Measurements from ENCODE around the gene DCTN4.
A peak's percentile ranks its signal among the peaks of the same experiment; 100 is the strongest.
"Not testable (repeated sequence)": the region's sequence is repeated elsewhere in the genome, so short reads cannot be mapped to it uniquely, and the experiment has no call there.

The DCTN4 gene

DNA sequence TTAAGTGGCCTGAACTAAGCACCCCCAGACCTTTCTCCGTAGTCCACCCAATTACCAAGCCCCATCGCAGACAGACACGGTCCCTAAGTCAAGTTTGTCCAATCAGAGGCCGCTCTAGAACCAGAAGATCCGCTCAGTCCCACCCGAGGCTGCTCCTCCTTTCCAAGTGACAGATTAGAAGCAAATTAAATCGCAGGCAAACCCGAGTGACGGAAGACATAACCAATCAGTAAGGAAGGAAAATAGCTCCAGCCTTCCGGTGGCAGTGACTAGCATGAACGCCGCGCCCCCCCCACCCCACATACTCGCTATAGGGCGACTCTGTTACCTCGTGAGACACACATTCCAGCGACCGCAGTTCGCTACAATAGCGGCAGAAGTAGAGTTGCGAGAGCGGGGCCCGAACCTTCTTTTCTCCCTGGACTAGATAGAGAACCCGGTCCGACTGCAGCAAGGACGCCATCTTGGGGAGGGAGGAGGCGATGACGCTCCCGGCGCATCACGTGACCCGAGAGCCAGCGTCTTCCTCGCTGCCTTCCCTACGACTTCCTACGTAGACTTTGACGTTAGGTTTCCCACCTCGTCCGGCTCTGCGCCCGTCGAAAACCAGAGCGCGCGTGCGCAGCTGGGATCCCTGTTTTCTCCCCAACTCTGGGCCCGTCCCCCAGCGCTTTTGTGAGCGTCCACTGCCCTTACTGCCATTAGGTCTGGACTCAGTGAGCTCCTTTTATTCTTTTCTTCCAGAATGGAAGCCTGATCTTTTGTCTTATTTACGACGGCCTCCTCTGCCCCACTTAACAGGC lies at the start of gene DCTN4:
TSS of gene DCTN4 (minus strand) at position 487 of the 803 bp plus-strand sequence. CDS start at position 463, 24 bp downstream.
- peak; percentile 97 for DNase-seq (ENCODE audit: insufficient read length, low spot score)
- FAIRE-seq, result peak; percentile 81

DNA sequence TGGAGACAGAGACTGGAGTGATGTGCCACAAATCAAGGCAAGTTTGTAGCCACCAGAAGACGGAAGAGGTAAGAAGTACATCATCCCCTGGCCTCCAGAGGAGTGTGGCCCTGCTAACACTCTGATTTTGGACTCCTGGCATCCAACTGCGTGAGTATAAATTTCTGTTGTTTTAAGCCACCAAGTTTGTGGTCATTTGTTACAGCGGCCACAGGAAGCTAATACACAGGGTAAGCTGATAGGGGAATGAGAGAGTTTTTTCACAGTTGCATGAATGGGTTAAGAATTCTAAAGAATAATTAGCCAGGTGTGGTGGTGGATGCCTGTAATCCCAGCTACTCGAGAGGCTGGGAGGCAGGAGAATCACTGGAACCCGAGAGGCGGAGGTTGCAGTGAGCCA lies 45.6 kb upstream of the DCTN4 start:
- FAIRE-seq, result no peak
- no peak for DNase-seq (ENCODE audit: insufficient read length, low spot score)

- DNase-seq (ENCODE audit: insufficient read length, low spot score) (peak; percentile 64), FAIRE-seq (peak; percentile 67)
Observed at GRCh38 chr5:150801117-150801927, 42.5 kb upstream of the DCTN4 start.

DNA sequence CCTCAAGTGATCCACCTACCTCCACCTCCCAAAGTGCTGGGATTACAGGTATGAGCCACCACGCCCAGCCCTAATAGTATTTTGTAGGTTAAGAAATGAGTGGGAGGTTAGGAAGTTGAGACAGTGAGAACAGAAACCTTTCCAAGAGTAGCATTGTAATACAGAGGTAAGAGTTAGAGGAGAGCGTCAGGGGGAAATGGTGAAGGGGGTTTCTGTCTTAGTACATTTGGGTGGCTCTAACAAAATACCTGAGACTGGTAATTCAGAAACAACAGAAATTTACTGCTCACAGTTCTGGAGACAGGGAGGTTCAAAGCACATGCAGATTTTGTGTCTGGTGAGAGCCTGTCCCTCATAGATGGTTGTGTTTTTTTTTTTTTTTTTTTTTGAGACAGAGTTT lies 38.6 kb upstream of the DCTN4 start:
- DNase-seq (ENCODE audit: insufficient read length, low spot score) (no peak), FAIRE-seq (no peak)

DNA sequence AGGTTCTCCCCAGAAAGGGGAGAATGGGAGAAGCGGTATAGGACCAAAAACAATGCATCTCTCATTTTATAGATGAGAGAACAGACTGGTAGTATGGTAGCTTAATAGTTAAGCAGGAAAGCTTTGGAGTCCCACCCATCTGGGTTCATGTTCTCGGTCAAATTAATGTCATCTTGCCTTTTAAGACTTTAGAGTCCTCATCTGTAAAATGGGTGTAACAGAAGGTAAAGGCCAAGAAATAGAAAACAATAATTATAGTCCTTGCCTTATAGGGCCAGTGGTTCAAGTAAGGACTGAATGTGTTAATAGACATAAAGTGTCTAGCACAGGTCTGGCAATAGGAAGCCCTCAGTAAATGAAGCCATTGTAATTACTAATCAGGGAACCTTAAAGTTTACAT lies 36.1 kb upstream of the DCTN4 start:
- no peak for DNase-seq (ENCODE audit: insufficient read length, low spot score)
- FAIRE-seq, result no peak

- DNase-seq (ENCODE audit: insufficient read length, low spot score); FAIRE-seq: not testable (repeated sequence)
Observed at GRCh38 chr5:150793423-150793888, 34.6 kb upstream of the DCTN4 start.

- FAIRE-seq (no peak), DNase-seq (ENCODE audit: insufficient read length, low spot score) (no peak)
Observed at GRCh38 chr5:150791536-150791935, 32.7 kb upstream of the DCTN4 start.

- peak; percentile 85 for FAIRE-seq
- DNase-seq (ENCODE audit: insufficient read length, low spot score), result peak; percentile 82
Observed at GRCh38 chr5:150789943-150790611, 31.3 kb upstream of the DCTN4 start.

DNA sequence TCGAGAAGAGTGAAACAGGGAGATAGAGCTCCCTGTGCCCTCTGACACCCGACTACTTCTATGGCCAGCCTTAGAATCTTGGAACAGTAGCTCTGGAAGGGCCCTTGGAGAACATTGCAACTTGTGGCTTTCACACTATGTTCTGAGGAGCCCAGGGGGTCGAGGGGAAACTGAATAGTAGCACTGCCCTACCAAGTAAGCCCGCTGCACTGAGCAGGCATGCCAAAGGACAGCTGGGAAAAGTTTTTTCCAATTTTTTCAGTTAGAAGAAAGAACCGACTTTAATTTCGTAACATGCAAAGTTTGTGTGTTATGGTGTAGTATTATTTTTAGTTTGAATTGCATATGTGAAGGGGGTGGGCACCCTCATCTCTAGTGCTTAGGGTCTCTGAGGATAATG lies 30.6 kb upstream of the DCTN4 start:
- DNase-seq (ENCODE audit: insufficient read length, low spot score) (no peak), FAIRE-seq (no peak)

DNA sequence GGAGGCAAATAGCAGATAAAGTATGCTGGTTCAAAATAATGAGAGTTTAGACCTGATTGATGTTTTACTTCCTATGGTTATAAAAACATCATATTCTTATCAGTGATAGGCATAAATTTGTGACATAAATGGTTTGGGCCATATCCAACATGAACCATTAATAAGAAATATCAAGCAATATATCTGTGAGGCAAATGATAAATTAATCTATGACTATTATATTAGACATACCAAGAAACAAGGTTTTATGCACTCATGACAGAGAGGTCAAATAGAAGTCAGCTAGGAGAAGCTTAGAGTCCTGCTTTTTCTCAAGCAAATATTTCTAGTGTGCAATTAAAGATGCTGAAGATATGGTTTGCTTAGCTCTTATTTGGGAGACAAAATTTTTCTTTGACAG lies 30.2 kb upstream of the DCTN4 start:
- no peak for DNase-seq (ENCODE audit: insufficient read length, low spot score)

DNA sequence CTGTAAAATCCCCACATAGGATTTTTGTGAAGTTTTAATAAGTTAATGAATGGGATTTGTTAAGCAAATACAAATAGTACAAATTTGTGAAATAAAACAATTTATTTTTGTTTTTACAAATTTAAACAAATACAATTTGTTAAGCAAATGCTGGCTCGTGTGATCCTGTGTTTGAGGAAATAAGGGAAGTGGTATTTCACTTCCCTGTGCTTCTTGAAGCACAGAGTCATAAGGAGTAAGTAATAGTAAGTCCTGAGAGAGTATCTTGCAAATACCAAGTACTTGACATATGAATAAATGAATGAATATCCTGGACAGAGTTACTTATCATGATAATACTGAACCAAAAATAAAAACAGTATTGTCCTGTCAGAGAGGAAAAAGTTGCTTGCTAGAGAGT lies 28.8 kb upstream of the DCTN4 start:
- DNase-seq (ENCODE audit: insufficient read length, low spot score) (no peak), FAIRE-seq (no peak)

More for the DNA sequence above, 30.2 kb upstream of the DCTN4 start:
- no peak for FAIRE-seq

DNA sequence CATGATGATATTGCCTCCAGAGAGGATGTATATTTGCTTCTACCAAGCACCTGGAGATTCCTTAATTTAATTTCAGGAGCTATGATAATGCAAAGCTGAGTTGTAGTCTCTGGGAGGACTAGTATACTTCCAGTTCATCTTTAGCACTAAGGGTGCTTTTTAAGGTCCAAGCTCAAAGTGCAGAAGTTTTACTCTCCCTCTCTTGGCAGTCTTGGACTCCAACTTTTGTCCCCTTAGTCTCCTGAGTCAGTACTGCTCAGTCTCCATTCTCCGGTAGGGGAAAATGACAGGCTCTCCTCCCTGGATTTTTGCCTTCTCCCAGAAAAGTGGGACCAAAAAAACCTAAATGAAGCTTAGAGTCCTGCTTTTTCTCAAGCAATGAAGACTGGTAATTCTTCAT lies 28.1 kb upstream of the DCTN4 start:
- DNase-seq (ENCODE audit: insufficient read length, low spot score) (no peak), FAIRE-seq (no peak)

GRCh38 chr5:150785950-150786349 lies 27.1 kb upstream of the DCTN4 start:
- FAIRE-seq, result no peak
- DNase-seq (ENCODE audit: insufficient read length, low spot score), result no peak

GRCh38 chr5:150783422-150783928 lies 24.7 kb upstream of the DCTN4 start:
- DNase-seq (ENCODE audit: insufficient read length, low spot score), result no peak
- FAIRE-seq, result no peak

DNA sequence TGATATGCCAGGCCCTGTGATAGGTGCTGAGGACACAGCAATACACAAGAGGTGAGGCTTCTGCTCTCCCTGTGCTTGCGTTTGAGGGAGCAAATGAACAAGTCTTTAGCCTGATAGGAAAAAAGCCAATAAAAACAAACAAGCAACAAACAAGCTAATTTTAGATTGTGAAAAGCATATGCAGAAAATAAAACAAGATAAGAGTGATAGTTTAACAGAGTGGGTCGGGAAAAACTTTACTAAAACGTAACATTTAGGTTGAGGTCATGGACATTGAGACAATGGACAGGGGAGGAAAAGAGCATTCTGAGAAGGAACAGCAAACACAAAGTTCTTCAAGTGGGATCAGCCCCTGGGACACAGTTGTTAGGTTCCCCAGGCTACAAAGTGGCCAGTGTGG lies 24.0 kb upstream of the DCTN4 start:
- no peak for DNase-seq (ENCODE audit: insufficient read length, low spot score)

DNA sequence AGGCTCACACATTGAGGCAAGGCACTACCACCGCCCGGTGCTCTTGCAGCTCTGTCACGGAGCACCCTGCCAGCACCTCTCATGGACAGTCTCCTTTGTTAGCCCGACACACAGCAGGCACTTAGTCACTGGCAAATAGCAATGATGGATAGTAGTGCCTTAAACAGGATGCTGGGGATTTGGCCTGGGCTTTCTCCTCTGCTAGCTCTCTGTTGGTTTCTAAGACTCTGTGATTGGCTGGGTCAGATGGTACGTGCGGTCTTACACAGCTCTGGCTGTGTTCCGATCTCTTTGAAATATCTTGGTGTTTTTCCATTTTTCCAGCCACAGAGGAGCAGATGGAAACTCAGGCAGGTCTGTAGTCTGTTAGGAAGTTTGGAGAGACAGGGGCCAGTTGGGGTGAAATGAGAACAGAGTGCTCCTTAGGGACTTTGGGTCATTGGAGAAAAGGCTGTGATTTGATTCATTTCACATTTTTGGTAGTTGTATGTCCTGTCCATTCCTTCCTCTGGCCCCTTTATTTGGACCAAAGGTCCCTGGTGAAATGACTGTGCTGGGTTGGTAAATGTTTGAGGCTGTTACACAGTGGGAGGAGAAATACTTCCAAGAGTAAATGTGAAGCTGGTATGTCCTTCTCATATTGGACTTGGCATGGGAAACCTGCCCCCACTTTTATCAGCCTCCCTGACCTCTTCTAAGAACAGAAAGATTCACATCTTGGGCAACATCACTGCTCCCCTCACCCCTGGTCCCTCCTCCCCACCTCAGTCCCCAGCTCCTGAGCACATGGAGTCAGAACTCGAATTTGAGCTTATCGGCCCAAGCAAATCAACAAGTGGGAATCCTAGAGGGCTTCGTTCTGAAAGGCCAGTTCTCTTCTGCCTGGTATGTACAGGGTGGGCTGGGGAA lies 23.1 kb upstream of the DCTN4 start:
- no peak for DNase-seq (ENCODE audit: insufficient read length, low spot score)
- no peak for FAIRE-seq

More for the DNA sequence above, 24.0 kb upstream of the DCTN4 start:
- FAIRE-seq, result no peak

DNA sequence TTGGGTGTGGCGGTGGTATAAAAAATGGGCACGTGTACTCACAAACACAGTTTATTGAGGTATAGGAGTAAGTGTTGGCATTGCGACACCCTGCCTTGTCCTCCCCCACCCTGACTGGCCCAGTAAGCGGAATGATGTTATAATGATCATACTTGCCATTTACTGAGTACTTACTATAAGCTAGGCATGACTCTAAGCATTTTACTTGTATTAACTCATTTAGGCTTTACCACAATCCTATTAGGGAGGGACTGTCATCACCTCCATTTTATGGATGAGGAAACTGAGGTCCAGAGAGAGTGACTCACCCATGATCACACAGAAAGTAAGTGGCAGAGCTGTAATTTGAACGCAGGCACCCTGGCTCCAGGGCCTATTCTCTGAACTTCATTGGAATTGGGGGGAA lies 22.0 kb upstream of the DCTN4 start:
- DNase-seq (ENCODE audit: insufficient read length, low spot score), result no peak
- no peak for FAIRE-seq

DNA sequence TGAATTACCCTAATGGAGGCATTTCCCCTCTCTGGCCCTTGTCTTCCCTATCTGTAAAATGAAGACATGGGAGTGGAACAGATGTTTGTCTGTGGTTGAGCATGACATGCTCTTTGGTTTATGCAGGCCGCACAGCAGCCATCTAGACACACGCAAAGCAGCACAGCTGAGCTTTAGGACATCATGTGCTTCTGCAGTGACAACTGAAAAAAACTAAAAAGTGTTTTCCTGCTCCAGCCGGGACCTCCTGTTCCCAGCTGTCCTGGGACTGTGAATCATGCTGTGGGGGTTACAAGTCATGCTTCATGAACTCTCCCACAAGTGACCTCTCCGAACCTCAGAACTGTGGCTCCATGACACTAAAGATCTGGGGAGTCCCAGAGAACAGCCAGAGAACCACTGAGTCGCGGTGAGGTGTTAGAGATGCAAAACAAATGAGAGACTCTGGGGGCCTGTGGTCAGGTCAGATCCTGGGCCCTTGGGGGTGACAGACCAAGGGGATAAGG lies 21.4 kb upstream of the DCTN4 start:
- FAIRE-seq (no peak), DNase-seq (ENCODE audit: insufficient read length, low spot score) (no peak)

DNA sequence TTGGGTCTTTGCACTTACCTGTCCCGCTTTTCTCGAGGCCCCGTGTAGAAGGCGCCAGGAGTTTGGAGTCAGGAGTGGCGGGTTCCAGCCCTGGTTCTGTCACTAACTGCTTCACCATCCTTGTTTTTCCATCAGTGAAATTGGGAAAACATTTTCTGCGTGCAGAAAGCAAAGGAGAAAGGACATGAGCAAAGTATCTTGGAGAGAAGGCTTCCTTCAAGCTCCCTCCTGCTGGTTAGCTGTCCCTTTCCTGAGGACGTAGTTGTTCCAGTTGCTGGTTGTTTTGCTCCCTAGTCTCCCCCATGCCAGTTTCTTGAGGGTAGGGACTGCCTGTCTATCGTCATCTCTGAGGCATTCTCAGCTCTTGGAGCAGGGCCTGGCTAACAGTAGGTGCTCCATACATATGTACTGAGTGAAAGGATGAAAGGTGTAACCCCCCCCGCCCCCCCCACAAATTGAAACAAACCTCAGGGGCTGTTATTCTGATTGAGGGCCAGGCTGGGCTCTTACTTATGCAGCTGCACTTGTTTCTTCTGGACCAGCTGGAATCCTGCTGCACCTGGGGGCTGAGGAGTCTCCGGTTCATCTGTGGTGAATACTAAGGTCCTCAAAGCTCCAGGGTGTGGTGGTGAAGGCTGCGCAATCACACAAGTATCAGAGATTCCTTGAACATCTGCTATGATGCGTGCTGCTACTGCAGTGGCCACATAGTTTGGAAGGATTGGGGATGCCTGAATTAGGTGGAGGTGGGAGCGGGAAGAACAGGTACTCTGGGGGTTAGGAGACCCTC lies 20.8 kb upstream of the DCTN4 start:
- DNase-seq (ENCODE audit: insufficient read length, low spot score) (no peak), FAIRE-seq (no peak)
